OCI-LY7 (cell line): ENCODE measurements around the gene YARS1.
"Not testable (repeated sequence)": the region's sequence is repeated elsewhere in the genome, so short reads cannot be mapped to it uniquely, and the experiment has no call there.

Experiments
- EZH2phosphoT487 ChIP-seq: fragments of 200-600 bp; sonication (generic); IDR thresholded peaks from 2 replicates; pipeline ENCODE4 v1.6.1; 2018; ENCODE audit warnings: low read depth, borderline replicate concordance, mild to moderate bottlenecking, mixed run types, antibody characterized with exemption, low read length, moderate library complexity, mixed read lengths
- TF ChIP-seq, protein P1 (sequence below): fragments of 200-600 bp; sonication (generic); conservative IDR thresholded peaks from 2 replicates; pipeline ENCODE4 v1.5.1; 2014; ENCODE audit warnings: mild to moderate bottlenecking, antibody characterized with exemption, low read length, moderate library complexity, mixed read lengths

DNA sequence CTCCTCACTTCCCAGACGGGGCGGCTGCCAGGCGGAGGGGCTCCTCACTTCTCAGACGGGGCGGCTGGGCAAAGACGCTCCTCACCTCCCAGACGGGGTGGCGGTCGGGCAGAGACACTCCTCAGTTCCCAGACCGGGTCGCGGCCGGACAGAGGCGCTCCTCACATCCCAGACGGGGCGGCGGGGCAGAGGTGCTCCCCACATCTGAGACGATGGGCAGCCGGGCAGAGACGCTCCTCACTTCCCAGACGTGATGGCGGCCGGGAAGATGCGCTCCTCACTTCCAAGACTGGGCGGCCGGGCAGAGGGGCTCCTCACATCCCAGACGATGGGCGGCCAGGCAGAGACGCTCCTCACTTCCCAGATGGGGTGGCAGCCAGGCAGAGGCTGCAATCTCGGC is 12.7 kb downstream of the YARS1 start:
- TF ChIP-seq, protein P1, sequence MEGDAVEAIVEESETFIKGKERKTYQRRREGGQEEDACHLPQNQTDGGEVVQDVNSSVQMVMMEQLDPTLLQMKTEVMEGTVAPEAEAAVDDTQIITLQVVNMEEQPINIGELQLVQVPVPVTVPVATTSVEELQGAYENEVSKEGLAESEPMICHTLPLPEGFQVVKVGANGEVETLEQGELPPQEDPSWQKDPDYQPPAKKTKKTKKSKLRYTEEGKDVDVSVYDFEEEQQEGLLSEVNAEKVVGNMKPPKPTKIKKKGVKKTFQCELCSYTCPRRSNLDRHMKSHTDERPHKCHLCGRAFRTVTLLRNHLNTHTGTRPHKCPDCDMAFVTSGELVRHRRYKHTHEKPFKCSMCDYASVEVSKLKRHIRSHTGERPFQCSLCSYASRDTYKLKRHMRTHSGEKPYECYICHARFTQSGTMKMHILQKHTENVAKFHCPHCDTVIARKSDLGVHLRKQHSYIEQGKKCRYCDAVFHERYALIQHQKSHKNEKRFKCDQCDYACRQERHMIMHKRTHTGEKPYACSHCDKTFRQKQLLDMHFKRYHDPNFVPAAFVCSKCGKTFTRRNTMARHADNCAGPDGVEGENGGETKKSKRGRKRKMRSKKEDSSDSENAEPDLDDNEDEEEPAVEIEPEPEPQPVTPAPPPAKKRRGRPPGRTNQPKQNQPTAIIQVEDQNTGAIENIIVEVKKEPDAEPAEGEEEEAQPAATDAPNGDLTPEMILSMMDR = not testable (repeated sequence)
- TF ChIP-seq EZH2phosphoT487 = not testable (repeated sequence)
